Spleen (tissue), 7 donors: Measurements from ENCODE around the gene ZNF296.

Experiments
- CTCF ChIP-seq, 11 experiments: fragments of 200-600 bp in 7 of 11; fragments of 450-650 bp in 4 of 11; sonication (generic) in 4 of 11; IDR thresholded peaks in 8 of 11; conservative IDR thresholded peaks in 3 of 11; 1 replicate in 7 of 11; 2 replicates in 4 of 11; pipeline versions ENCODE4 v1.4.0 to v1.8.0; 2016 to 2021; ENCODE audit warnings: antibody characterized with exemption in 11 of 11, inconsistent platforms in 4 of 11, mild to moderate bottlenecking in 1 of 11
- POLR2A ChIP-seq, 3 donors: fragments of 450-650 bp; IDR thresholded peaks; one replicate each; pipeline ENCODE4 v1.5.1; 2017; ENCODE audit warnings: antibody characterized with exemption in 3 of 3, mild to moderate bottlenecking in 1 of 3
- donor health status: DM: no; HTN: no; CAD: no; lungs with moderate emphysema.
- donor health status: DM: no; HTN: no; CAD: no.
- donor health status: DM: no; HTN: no; CAD: no.

- TF ChIP-seq CTCF (IDR thresholded peaks at IDR 0.05 in 8 of 11, conservative IDR thresholded peaks at IDR 0.05 in 3 of 11): no peak
- no peak for TF ChIP-seq POLR2A (IDR thresholded peaks at IDR 0.05)
Observed at GRCh38 chr19:45025264-45025663, 51.0 kb downstream of the ZNF296 start.
